WTC11 (cell line): Measurements from ENCODE around the gene MYO3A.

ENCODE experiments used
- CTCF ChIP-seq: fragments of 200-600 bp; IDR thresholded peaks from 2 replicates; pipeline ENCODE4 v1.8.0; 2022; ENCODE audit warnings: antibody characterized with exemption
- ZBTB21 ChIP-seq: sonication (generic); formaldehyde crosslinking; IDR thresholded peaks from 2 replicates; pipeline ENCODE4 v1.8.1; 2023; ENCODE audit warnings: mild to moderate bottlenecking, missing genetic modification reagents, borderline replicate concordance
- TF ChIP-seq, protein P1 (sequence below): sonication (generic); formaldehyde crosslinking; IDR thresholded peaks from 2 replicates; pipeline ENCODE4 v1.8.1; 2023; ENCODE audit warnings: mild to moderate bottlenecking, missing genetic modification reagents, moderate library complexity

DNA sequence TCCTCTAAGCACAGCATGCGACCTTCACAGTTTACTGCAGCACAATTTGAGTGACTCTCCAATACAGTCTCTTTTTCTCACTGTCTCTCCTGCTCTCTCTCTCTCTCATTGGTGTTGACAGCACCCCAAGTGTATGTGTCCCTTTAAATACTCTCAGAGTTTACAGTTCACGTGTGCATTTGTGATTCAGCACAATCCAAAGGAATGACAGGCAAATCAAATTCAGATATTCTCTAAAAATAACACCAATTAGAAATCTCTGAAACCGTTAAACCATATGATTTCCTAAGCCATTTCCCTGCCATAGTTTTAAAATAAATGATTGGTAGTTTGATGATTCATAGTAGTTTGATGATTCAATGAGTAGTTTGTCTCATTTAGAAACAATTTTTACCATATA lies 178.5 kb downstream of the MYO3A start:
- TF ChIP-seq, protein P1, sequence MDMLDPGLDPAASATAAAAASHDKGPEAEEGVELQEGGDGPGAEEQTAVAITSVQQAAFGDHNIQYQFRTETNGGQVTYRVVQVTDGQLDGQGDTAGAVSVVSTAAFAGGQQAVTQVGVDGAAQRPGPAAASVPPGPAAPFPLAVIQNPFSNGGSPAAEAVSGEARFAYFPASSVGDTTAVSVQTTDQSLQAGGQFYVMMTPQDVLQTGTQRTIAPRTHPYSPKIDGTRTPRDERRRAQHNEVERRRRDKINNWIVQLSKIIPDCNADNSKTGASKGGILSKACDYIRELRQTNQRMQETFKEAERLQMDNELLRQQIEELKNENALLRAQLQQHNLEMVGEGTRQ: no peak
- no peak for TF ChIP-seq CTCF
- TF ChIP-seq ZBTB21 (CRISPR knock-in tag): no peak
